Astrocyte (in vitro differentiated cells and primary cell): ENCODE results near the gene LINGO3.

Experiments
- EZH2 ChIP-seq: IDR thresholded peaks from 2 replicates; pipeline ENCODE4 v1.6.1; 2012; ENCODE audit warnings: mild to moderate bottlenecking, low read length, inconsistent platforms; ENCODE audit not compliant: insufficient read depth
- TF ChIP-seq, protein P1 (sequence below): IDR thresholded peaks from 2 replicates; pipeline ENCODE4 v1.5.1; 2011; ENCODE audit warnings: low read depth, mild to moderate bottlenecking, inconsistent platforms, low read length, moderate library complexity; ENCODE audit not compliant: insufficient read depth

DNA sequence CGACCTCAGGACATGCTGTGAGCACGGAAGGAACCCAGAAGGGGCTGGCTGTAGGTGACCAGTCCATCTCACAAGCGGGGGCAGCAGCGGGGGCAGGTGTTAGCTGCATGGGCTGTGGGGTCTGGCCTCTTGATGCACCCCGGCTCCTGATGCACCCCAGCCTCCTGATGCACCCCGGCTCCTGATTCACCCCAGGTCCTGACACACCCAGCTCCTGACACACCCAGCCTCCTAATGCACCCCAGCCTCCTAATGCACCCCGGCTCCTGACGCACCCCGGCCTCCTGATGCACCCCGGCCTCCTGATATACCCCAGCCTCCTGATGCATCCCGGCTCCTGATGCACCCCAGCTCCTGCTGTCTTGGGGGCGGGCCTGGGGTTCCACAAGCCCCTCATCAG, 13.0 kb upstream of the LINGO3 start:
- TF ChIP-seq, protein P1, sequence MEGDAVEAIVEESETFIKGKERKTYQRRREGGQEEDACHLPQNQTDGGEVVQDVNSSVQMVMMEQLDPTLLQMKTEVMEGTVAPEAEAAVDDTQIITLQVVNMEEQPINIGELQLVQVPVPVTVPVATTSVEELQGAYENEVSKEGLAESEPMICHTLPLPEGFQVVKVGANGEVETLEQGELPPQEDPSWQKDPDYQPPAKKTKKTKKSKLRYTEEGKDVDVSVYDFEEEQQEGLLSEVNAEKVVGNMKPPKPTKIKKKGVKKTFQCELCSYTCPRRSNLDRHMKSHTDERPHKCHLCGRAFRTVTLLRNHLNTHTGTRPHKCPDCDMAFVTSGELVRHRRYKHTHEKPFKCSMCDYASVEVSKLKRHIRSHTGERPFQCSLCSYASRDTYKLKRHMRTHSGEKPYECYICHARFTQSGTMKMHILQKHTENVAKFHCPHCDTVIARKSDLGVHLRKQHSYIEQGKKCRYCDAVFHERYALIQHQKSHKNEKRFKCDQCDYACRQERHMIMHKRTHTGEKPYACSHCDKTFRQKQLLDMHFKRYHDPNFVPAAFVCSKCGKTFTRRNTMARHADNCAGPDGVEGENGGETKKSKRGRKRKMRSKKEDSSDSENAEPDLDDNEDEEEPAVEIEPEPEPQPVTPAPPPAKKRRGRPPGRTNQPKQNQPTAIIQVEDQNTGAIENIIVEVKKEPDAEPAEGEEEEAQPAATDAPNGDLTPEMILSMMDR: no peak
- no peak for TF ChIP-seq EZH2
